Neuronal stem cell (in vitro differentiated cells): ENCODE measurements around the gene COPG1.
A peak's percentile ranks its signal among the peaks of the same experiment; 100 is the strongest.

Experiments used
- DNase-seq: peaks from one replicate; pipeline ENCODE4 v3.0.0-alpha.2; 2013; ENCODE audit warnings: low spot score
- H2AFZ ChIP-seq: one replicate; pipeline ENCODE4 v1.6.1; 2013; ENCODE audit warnings: mild to moderate bottlenecking, low read length, inconsistent platforms
- H2AK5ac ChIP-seq: 2 replicates; pipeline ENCODE4 v1.6.1; 2013; ENCODE audit warnings: low read depth, mild to moderate bottlenecking, inconsistent platforms, low read length, moderate library complexity, mixed read lengths
- H2BK120ac ChIP-seq: 2 replicates; pipeline ENCODE4 v1.6.1; 2013; ENCODE audit warnings: low read depth, mild to moderate bottlenecking, inconsistent platforms, low read length, moderate library complexity, mixed read lengths
- H2BK12ac ChIP-seq: one replicate; pipeline ENCODE4 v1.6.1; 2013; ENCODE audit warnings: low read length, inconsistent platforms
- H2BK15ac ChIP-seq: 2 replicates; pipeline ENCODE4 v1.6.1; 2013; ENCODE audit warnings: mild to moderate bottlenecking, low read length, inconsistent platforms, mixed read lengths
- H2BK5ac ChIP-seq: one replicate; pipeline ENCODE4 v1.6.1; 2013; ENCODE audit warnings: inconsistent platforms, mild to moderate bottlenecking, low read length, moderate library complexity
- H3K14ac ChIP-seq: one replicate; pipeline ENCODE4 v1.6.1; 2013; ENCODE audit warnings: low read length, inconsistent platforms
- H3K18ac ChIP-seq: 2 replicates; pipeline ENCODE4 v1.6.1; 2013; ENCODE audit warnings: low read length, inconsistent platforms
- H3K23ac ChIP-seq: 2 replicates; pipeline ENCODE4 v1.6.1; 2013; ENCODE audit warnings: low read depth, mild to moderate bottlenecking, mixed read lengths, low read length, inconsistent platforms; ENCODE audit not compliant: poor library complexity
- H3K27ac ChIP-seq: replicated peaks from 3 replicates; pipeline ENCODE4 v1.5.1; 2013; ENCODE audit warnings: low read length, inconsistent platforms
- H3K27me3 ChIP-seq, 3 experiments: 2 replicates each; pipeline ENCODE4 v1.6.1; 2013; ENCODE audit warnings: low read length in 3 of 3, mild to moderate bottlenecking in 2 of 3, inconsistent platforms in 1 of 3, low read depth in 1 of 3, mixed read lengths in 1 of 3, moderate library complexity in 1 of 3; ENCODE audit not compliant: control insufficient read depth in 3 of 3, insufficient read depth in 3 of 3
- H3K36me3 ChIP-seq, 2 donors: replicated peaks in 1 of 2; 2 replicates each; pipeline ENCODE4 v1.6.1; 2013; ENCODE audit warnings: low read length in 2 of 2; ENCODE audit not compliant: control insufficient read depth in 2 of 2, insufficient read depth in 2 of 2
- H3K4ac ChIP-seq: 2 replicates; pipeline ENCODE4 v1.6.1; 2013; ENCODE audit warnings: inconsistent platforms, mild to moderate bottlenecking, low read length, moderate library complexity
- H3K4me1 ChIP-seq, 2 donors: 1 replicate in 1 of 2; 2 replicates in 1 of 2; pipeline ENCODE4 v1.6.1; 2013; ENCODE audit warnings: low read length in 2 of 2, low read depth in 1 of 2; ENCODE audit not compliant: control insufficient read depth in 2 of 2, insufficient read depth in 1 of 2
- H3K4me2 ChIP-seq: one replicate; pipeline ENCODE4 v1.6.1; 2013; ENCODE audit warnings: mild to moderate bottlenecking, low read length, inconsistent platforms; ENCODE audit not compliant: insufficient read depth, poor library complexity, severe bottlenecking
- H3K4me3 ChIP-seq, 2 donors: 2 replicates each; pipeline ENCODE4 v1.5.1; 2013; ENCODE audit warnings: low read length in 2 of 2, mild to moderate bottlenecking in 2 of 2, inconsistent platforms in 1 of 2, moderate library complexity in 1 of 2
- H3K79me1 ChIP-seq: one replicate; pipeline ENCODE4 v1.6.1; 2013; ENCODE audit warnings: low read depth, mild to moderate bottlenecking, inconsistent platforms, low read length, moderate library complexity
- H3K9ac ChIP-seq: one replicate; pipeline ENCODE4 v1.6.1; 2013; ENCODE audit warnings: mild to moderate bottlenecking, low read depth, low read length, inconsistent platforms; ENCODE audit not compliant: poor library complexity
- H3K9me3 ChIP-seq, 2 donors: replicated peaks in 1 of 2; 2 replicates each; pipeline versions ENCODE3 to v1.6.1; 2013; ENCODE audit warnings: low read length in 2 of 2, mild to moderate bottlenecking in 2 of 2, inconsistent platforms in 1 of 2, low read depth in 1 of 2, mixed read lengths in 1 of 2, moderate library complexity in 1 of 2; ENCODE audit not compliant: control insufficient read depth in 2 of 2, insufficient read depth in 1 of 2
- H4K8ac ChIP-seq: one replicate; pipeline ENCODE4 v1.6.1; 2013; ENCODE audit warnings: low read depth, mild to moderate bottlenecking, inconsistent platforms, low read length, moderate library complexity
- H4K91ac ChIP-seq: one replicate; pipeline ENCODE4 v1.6.1; 2013; ENCODE audit warnings: low read length, low read depth, mild to moderate bottlenecking, inconsistent platforms; ENCODE audit not compliant: poor library complexity
- WGBS, 2 donors: extraction: QIAGEN DNeasy Blood & Tissue Kit; methylation state at CpG; one replicate each; pipeline ENCODE4 v1.1.7; 2013; ENCODE audit warnings: missing lambda C conversion rate in 2 of 2, mixed read lengths in 1 of 2; ENCODE audit not compliant: insufficient read length in 2 of 2, insufficient replicate concordance in 1 of 2; ENCODE audit errors: extremely low coverage in 2 of 2; 5-methylcytosine and 5-hydroxymethylcytosine counted together

COPG1 gene

GRCh38 chr3:129320825-129321487 is 71.5 kb downstream of the COPG1 start:
- H3K14ac ChIP-seq = no peak overlapping the region
- H3K79me1 ChIP-seq = peaks cover 18% of the 10 kb centered on the region
- H3K9me3 ChIP-seq = peaks cover 0 to 3% of the 10 kb centered on the region in 2 donors
- H3K36me3 ChIP-seq = peaks cover 31 to 58% of the 10 kb centered on the region in 2 donors
- H3K27me3 ChIP-seq = no peaks in the 10 kb centered on the region
- H3K4me2 ChIP-seq = no peak overlapping the region
- no peak overlapping the region for H3K27ac ChIP-seq
- no peak overlapping the region for H3K4ac ChIP-seq
- no peak overlapping the region for H2AK5ac ChIP-seq
- no peak overlapping the region for H2BK15ac ChIP-seq
- 100% methylated on average over 3 to 5 of the region's 7 CpGs for WGBS, 2 donors
- peak overlapping the region in 1 of 2 donors; percentile 65 for H3K4me3 ChIP-seq
- H3K23ac ChIP-seq = no peak overlapping the region
- no peak overlapping the region for H2BK120ac ChIP-seq
- no peak overlapping the region for H2AFZ ChIP-seq
- no peak overlapping the region for H4K8ac ChIP-seq
- H2BK12ac ChIP-seq = no peak overlapping the region
- no peak overlapping the region for H2BK5ac ChIP-seq
- H4K91ac ChIP-seq = no peak overlapping the region
- peak overlapping the region; percentile 38 for H3K9ac ChIP-seq
- H3K4me1 ChIP-seq = peaks cover 0 to 2% of the 10 kb centered on the region in 2 donors
- H3K18ac ChIP-seq = no peak overlapping the region
- no peak for DNase-seq

- Histone ChIP-seq H4K91ac (no peak overlapping the region), H4K8ac (no peak overlapping the region), H3K79me1 (peaks cover 21% of the 10 kb centered on the region), H3K4me1 (peaks cover 0 to 2% of the 10 kb centered on the region in 2 donors), H3K4me3 (no peak overlapping the region), H3K18ac (no peak overlapping the region), H3K14ac (no peak overlapping the region), H3K9ac (no peak overlapping the region), H2BK5ac (peak overlapping the region; percentile 59), H3K27me3 (no peaks in the 10 kb centered on the region), H2AK5ac (no peak overlapping the region), H3K4me2 (no peak overlapping the region), H3K36me3 (peaks cover 35 to 58% of the 10 kb centered on the region in 2 donors), H2BK15ac (no peak overlapping the region), H3K23ac (peak overlapping the region; percentile 48), H2AFZ (no peak overlapping the region), H3K9me3 (peaks cover 0 to 3% of the 10 kb centered on the region in 2 donors), H2BK12ac (no peak overlapping the region), H2BK120ac (no peak overlapping the region), H3K27ac (no peak overlapping the region), H3K4ac (peak overlapping the region; percentile 68)
- no peak for DNase-seq
- WGBS, 2 donors = no CpG with 5 or more reads among the region's 9 CpGs
Observed at GRCh38 chr3:129321887-129322286, 72.5 kb downstream of the COPG1 start.

DNA sequence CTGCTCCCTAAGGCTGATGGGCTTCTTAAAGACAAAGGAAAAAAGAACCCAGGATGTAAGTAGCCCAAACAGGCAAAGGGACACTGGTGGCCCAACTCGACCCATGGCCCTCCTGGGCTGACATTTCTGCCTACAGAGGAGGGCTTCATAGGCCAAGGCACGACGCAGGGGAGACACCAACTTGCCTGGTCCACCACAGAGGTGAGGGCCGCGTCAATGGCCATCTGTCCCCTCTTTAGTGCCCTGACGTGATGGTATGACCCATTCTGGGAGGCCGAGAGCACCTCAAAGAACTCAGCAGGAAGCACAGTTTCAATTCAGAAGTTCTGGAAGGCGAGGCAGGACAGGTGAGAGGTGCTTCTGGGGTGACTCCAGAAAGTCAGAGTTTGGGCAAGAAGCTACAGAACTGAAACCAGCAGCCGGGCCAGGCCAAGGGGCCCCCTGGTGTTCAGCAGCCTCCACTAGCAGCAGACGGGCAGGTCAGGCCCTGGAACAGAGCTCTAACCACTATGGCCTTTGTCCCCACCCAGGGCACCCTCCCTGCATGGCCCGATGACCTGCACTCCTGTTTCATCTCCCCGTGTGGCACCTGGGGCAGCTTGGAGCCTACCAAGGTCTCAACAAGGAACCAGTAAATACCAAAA is 74.4 kb downstream of the COPG1 start:
- Histone ChIP-seq H3K4me1 (no peaks in the 10 kb centered on the region), H2AK5ac (no peak overlapping the region), H3K36me3 (peaks cover 31 to 51% of the 10 kb centered on the region in 2 donors), H3K18ac (no peak overlapping the region), H3K9ac (no peak overlapping the region), H3K4ac (no peak overlapping the region), H3K27me3 (peaks cover 0 to 2% (median 0%) of the 10 kb centered on the region in 3 experiments), H2BK15ac (no peak overlapping the region), H2BK12ac (no peak overlapping the region), H2AFZ (no peak overlapping the region), H3K9me3 (peaks cover 0 to 3% of the 10 kb centered on the region in 2 donors), H4K8ac (no peak overlapping the region), H2BK120ac (no peak overlapping the region), H3K27ac (no peak overlapping the region), H3K4me2 (no peak overlapping the region), H2BK5ac (no peak overlapping the region), H3K79me1 (peaks cover 9% of the 10 kb centered on the region), H3K23ac (no peak overlapping the region), H3K4me3 (no peak overlapping the region), H4K91ac (no peak overlapping the region), H3K14ac (no peak overlapping the region)
- no CpG with 5 or more reads among the region's 12 CpGs for WGBS, 2 donors
- no peak for DNase-seq

- no peak overlapping the region for H3K4me2 ChIP-seq
- no peak overlapping the region for H4K8ac ChIP-seq
Observed at GRCh38 chr3:129324855-129325254, 75.4 kb downstream of the COPG1 start.

More at GRCh38 chr3:129324855-129325254, 75.4 kb downstream of the COPG1 start:
- Histone ChIP-seq H3K9me3 (peaks cover 0 to 3% of the 10 kb centered on the region in 2 donors), H2BK15ac (no peak overlapping the region), H3K14ac (no peak overlapping the region), H3K4ac (no peak overlapping the region), H3K23ac (no peak overlapping the region), H2AFZ (no peak overlapping the region), H3K79me1 (peaks cover 9% of the 10 kb centered on the region), H3K4me3 (no peak overlapping the region), H3K27ac (no peak overlapping the region), H4K91ac (no peak overlapping the region), H3K18ac (no peak overlapping the region), H3K4me1 (no peaks in the 10 kb centered on the region), H3K27me3 (peaks cover 0 to 2% (median 0%) of the 10 kb centered on the region in 3 experiments), H2AK5ac (no peak overlapping the region), H2BK12ac (peak overlapping the region; percentile 41), H2BK120ac (no peak overlapping the region), H2BK5ac (no peak overlapping the region), H3K9ac (no peak overlapping the region), H3K36me3 (peaks cover 31 to 44% of the 10 kb centered on the region in 2 donors)
- no CpG with 5 or more reads among the region's 12 CpGs for WGBS, 2 donors
- DNase-seq = no peak
